C4-2B (cell line): Measurements from ENCODE around the gene DKK3.

ENCODE experiments used
- H3K27ac ChIP-seq: fragments of 450-650 bp; 2 replicates; pipeline ENCODE4 v1.5.1; 2017
- CTCF ChIP-seq: fragments of 450-650 bp; conservative IDR thresholded peaks from 2 replicates; pipeline ENCODE4 v1.5.1; 2017; ENCODE audit warnings: mild to moderate bottlenecking
- ZFX ChIP-seq: fragments of 450-650 bp; IDR thresholded peaks from 2 replicates; pipeline ENCODE4 v1.6.1; 2017

The DKK3 gene

GRCh38 chr11:11931461-11932055 is 76.9 kb downstream of the DKK3 start:
- no peak for TF ChIP-seq ZFX
- peak; percentile 79 for TF ChIP-seq CTCF
- no peak overlapping the region for H3K27ac ChIP-seq

- H3K27ac ChIP-seq: no peak overlapping the region
- TF ChIP-seq CTCF (no peak), ZFX (no peak)
Observed at GRCh38 chr11:11929920-11930319, 78.5 kb downstream of the DKK3 start.

GRCh38 chr11:11923828-11924227 is 84.6 kb downstream of the DKK3 start:
- no peak for TF ChIP-seq ZFX
- no peak for TF ChIP-seq CTCF
- no peak overlapping the region for H3K27ac ChIP-seq

GRCh38 chr11:11916981-11917399 is 91.4 kb downstream of the DKK3 start:
- no peak for TF ChIP-seq CTCF
- TF ChIP-seq ZFX: no peak
- H3K27ac ChIP-seq: no peak overlapping the region

GRCh38 chr11:11915625-11916024 is 92.8 kb downstream of the DKK3 start:
- no peak for TF ChIP-seq CTCF
- no peak for TF ChIP-seq ZFX
- H3K27ac ChIP-seq: no peak overlapping the region

GRCh38 chr11:11913395-11913794 is 95.0 kb downstream of the DKK3 start:
- TF ChIP-seq ZFX: no peak
- TF ChIP-seq CTCF: no peak
- no peak overlapping the region for H3K27ac ChIP-seq
